ENCODE measurements around the gene ENTPD1.
"Not testable (repeated sequence)": the region's sequence is repeated elsewhere in the genome, so short reads cannot be mapped to it uniquely, and the experiment has no call there.

Gene ENTPD1

GRCh38 chr10:95759233-95759826, 3.4 kb downstream of the ENTPD1 start:
- no peak for DNase-seq

GRCh38 chr10:95761939-95762492, 6.1 kb downstream of the ENTPD1 start:
- no peak for DNase-seq

- DNase-seq: peak; percentile 6
Observed at GRCh38 chr10:95767884-95768556, 12.1 kb downstream of the ENTPD1 start.

- DNase-seq: peak; percentile 45
Observed at GRCh38 chr10:95770084-95770720, 14.2 kb downstream of the ENTPD1 start.

- not testable (repeated sequence) for DNase-seq
Observed at GRCh38 chr10:95773454-95773853, 17.5 kb downstream of the ENTPD1 start.

- DNase-seq: not testable (repeated sequence)
Observed at GRCh38 chr10:95777638-95778037, 21.7 kb downstream of the ENTPD1 start.

GRCh38 chr10:95782318-95782717, 26.4 kb downstream of the ENTPD1 start:
- no peak for DNase-seq

- no peak for DNase-seq
Observed at GRCh38 chr10:95783741-95784140, 27.8 kb downstream of the ENTPD1 start.

GRCh38 chr10:95784279-95784913, 28.4 kb downstream of the ENTPD1 start:
- no peak for DNase-seq

GRCh38 chr10:95785317-95785716, 29.4 kb downstream of the ENTPD1 start:
- no peak for DNase-seq

GRCh38 chr10:95785942-95786669, 30.1 kb downstream of the ENTPD1 start:
- no peak for DNase-seq

GRCh38 chr10:95787447-95787846, 31.5 kb downstream of the ENTPD1 start:
- no peak for DNase-seq

- DNase-seq: no peak
Observed at GRCh38 chr10:95788830-95789229, 32.9 kb downstream of the ENTPD1 start.

- peak; percentile 15 for DNase-seq
Observed at GRCh38 chr10:95789902-95790301, 33.9 kb downstream of the ENTPD1 start.

- DNase-seq: peak; percentile 75
Observed at GRCh38 chr10:95790982-95791381, 35.0 kb downstream of the ENTPD1 start.

- DNase-seq: peak; percentile 29
Observed at GRCh38 chr10:95791425-95791979, 35.5 kb downstream of the ENTPD1 start.

GRCh38 chr10:95792211-95792780, 36.3 kb downstream of the ENTPD1 start:
- no peak for DNase-seq

GRCh38 chr10:95792874-95793285, 36.9 kb downstream of the ENTPD1 start:
- no peak for DNase-seq

GRCh38 chr10:95793401-95794045, 37.6 kb downstream of the ENTPD1 start:
- no peak for DNase-seq

GRCh38 chr10:95794195-95794594, 38.2 kb downstream of the ENTPD1 start:
- no peak for DNase-seq

GRCh38 chr10:95795602-95796001, 39.6 kb downstream of the ENTPD1 start:
- no peak for DNase-seq

- no peak for DNase-seq
Observed at GRCh38 chr10:95796504-95796903, 40.5 kb downstream of the ENTPD1 start.

All from DMS53 (cell line).